ENCODE results near the gene EPHB6. TPM values are rescaled to one million over a fixed set of nuclear protein-coding genes. Genes with fewer than 3 reads are reported as not detected.

Gene EPHB6
- total RNA-seq, 4 donors from 2014 or later, result 3.3 to 10.5 (median 5.5) TPM

DNA sequence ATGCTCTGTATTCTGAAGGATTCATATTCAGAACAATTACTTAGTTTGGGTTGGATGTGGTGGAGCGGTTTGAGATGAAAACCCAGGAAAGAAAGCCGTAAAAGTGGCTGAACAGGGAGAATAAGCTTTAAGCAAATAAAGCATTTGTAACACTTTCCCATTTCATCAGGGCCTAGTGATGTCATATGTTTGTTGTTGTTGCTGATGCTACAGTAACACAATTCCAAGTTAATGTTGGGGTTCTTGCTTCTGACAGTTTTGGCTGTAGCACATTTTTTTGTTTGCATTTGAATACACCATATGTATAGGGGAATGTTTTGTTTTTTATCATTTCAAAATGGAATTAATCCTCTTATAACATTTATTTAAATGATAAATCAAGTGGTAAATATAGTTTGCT, 40.4 kb upstream of the EPHB6 start:
- peaks cover 0 to 56% (median 8%) of the 10 kb centered on the region in 4 donors for H3K27me3 ChIP-seq
- 67% methylated on average over 2 of the region's 2 CpGs for WGBS
- H3K4me1 ChIP-seq, result no peaks in the 10 kb centered on the region
- no peak overlapping the region for H3K27ac ChIP-seq (replicated peaks in 1 of 4)
- no peaks in the 10 kb centered on the region for H3K36me3 ChIP-seq
- TF ChIP-seq POLR2A (IDR thresholded peaks at IDR 0.05; ENCODE audit: low read depth) (no peak), POLR2AphosphoS5 (IDR thresholded peaks at IDR 0.05) (no peak)
- TF ChIP-seq, protein P1, sequence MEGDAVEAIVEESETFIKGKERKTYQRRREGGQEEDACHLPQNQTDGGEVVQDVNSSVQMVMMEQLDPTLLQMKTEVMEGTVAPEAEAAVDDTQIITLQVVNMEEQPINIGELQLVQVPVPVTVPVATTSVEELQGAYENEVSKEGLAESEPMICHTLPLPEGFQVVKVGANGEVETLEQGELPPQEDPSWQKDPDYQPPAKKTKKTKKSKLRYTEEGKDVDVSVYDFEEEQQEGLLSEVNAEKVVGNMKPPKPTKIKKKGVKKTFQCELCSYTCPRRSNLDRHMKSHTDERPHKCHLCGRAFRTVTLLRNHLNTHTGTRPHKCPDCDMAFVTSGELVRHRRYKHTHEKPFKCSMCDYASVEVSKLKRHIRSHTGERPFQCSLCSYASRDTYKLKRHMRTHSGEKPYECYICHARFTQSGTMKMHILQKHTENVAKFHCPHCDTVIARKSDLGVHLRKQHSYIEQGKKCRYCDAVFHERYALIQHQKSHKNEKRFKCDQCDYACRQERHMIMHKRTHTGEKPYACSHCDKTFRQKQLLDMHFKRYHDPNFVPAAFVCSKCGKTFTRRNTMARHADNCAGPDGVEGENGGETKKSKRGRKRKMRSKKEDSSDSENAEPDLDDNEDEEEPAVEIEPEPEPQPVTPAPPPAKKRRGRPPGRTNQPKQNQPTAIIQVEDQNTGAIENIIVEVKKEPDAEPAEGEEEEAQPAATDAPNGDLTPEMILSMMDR (IDR thresholded peaks at IDR 0.05), result no peak
- DNase-seq (ENCODE audit: extremely low spot score), result no peak
- intact Hi-C loops (cut with DNase I), result no loop called here
- no peak overlapping the region for H3K4me3 ChIP-seq
- no peaks in the 10 kb centered on the region for H3K9me3 ChIP-seq

DNA sequence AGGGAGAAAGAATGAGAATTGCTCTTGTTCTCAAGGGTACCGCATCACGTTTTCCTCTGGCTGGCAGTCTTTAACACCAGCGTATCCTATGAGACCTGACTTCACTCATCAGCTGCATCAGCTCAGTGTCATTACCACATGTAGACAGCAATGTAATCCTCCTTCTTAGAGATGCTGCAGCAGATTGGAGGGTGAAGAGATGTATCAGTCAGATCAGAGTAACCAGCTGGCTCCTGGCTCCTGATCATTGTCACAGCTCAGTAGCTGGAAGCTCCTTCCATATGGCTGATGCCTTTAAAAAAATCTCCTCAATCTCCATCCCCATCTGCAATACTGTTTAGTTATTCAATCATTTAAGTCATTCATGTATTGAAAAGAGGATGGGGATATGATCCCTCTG, 39.7 kb upstream of the EPHB6 start:
- no peak overlapping the region for H3K27ac ChIP-seq (replicated peaks in 1 of 4)
- no peak for DNase-seq (ENCODE audit: extremely low spot score)
- no peak overlapping the region for H3K4me3 ChIP-seq
- 64% methylated on average over 3 of the region's 3 CpGs for WGBS
- TF ChIP-seq, protein P1 (IDR thresholded peaks at IDR 0.05), result no peak
- intact Hi-C loops (cut with DNase I), result no loop called here
- H3K9me3 ChIP-seq, result no peaks in the 10 kb centered on the region
- H3K4me1 ChIP-seq, result no peaks in the 10 kb centered on the region
- H3K27me3 ChIP-seq, result peaks cover 0 to 56% (median 8%) of the 10 kb centered on the region in 4 donors
- no peaks in the 10 kb centered on the region for H3K36me3 ChIP-seq

DNA sequence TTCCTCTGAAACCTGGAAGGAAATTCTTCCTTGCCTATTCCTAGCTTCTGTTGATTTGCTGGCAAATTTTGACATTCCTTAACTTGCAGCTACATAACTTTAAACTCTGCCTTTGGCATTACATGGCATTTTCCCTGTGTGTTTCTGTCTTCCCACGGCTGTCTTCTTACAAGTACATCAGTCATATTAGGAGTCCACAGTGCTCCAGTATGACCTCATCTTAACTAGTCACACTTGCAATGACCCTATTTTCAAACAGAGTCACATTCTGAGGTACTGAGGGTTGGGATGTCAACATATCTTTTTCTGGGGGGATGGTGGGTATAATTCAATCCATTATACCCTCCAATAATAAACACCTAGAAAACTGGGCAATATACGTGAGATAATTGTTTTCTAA, 37.4 kb upstream of the EPHB6 start:
- H3K27me3 ChIP-seq, result peaks cover 0 to 38% (median 4%) of the 10 kb centered on the region in 4 donors
- H3K4me3 ChIP-seq, result no peak overlapping the region
- DNase-seq (ENCODE audit: extremely low spot score), result no peak
- TF ChIP-seq POLR2AphosphoS5 (IDR thresholded peaks at IDR 0.05) (no peak), EP300 (IDR thresholded peaks at IDR 0.05) (no peak), POLR2A (IDR thresholded peaks at IDR 0.05; ENCODE audit: low read depth) (no peak)
- TF ChIP-seq, protein P1 (IDR thresholded peaks at IDR 0.05), result no peak
- H3K36me3 ChIP-seq, result no peaks in the 10 kb centered on the region
- intact Hi-C loops (cut with DNase I), result no loop called here
- WGBS, result 65% methylated on average over 2 of the region's 2 CpGs
- H3K27ac ChIP-seq (replicated peaks in 1 of 4), result no peak overlapping the region
- no peaks in the 10 kb centered on the region for H3K4me1 ChIP-seq
- H3K9me3 ChIP-seq, result no peaks in the 10 kb centered on the region

DNA sequence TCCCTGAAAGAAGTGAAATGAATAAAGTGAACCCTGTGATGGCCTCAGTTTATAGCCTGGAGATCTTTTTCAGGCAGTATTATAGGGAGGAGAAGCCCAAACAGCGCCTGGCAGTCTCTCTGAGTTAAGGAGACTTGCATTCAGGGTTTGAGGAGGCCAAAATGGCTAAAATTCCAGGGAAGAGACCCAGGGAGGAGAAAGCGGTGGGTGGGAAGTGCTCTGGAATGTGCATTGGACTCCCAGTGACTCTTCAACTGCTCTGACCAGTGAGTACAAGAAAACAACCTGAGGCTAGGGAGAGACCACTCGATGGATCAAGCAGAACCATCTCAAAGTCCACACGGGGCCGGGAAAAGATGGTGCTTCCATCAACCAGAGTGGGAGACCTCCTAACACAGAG, 35.3 kb upstream of the EPHB6 start:
- no peak overlapping the region for H3K27ac ChIP-seq (replicated peaks in 1 of 4)
- TF ChIP-seq EP300 (IDR thresholded peaks at IDR 0.05) (no peak), POLR2A (IDR thresholded peaks at IDR 0.05; ENCODE audit: low read depth) (no peak), POLR2AphosphoS5 (IDR thresholded peaks at IDR 0.05) (no peak)
- TF ChIP-seq, protein P1 (IDR thresholded peaks at IDR 0.05), result no peak
- no peak for DNase-seq (ENCODE audit: extremely low spot score)
- no peak overlapping the region for H3K4me3 ChIP-seq
- intact Hi-C loops (cut with DNase I), result no loop called here
- peaks cover 0 to under 1% (median 0%) of the 10 kb centered on the region in 4 donors for H3K9me3 ChIP-seq
- H3K27me3 ChIP-seq, result peaks cover 0 to 25% (median 0%) of the 10 kb centered on the region in 4 donors
- 84% methylated on average over 5 of the region's 5 CpGs for WGBS
- no peaks in the 10 kb centered on the region for H3K36me3 ChIP-seq
- H3K4me1 ChIP-seq, result no peaks in the 10 kb centered on the region

DNA sequence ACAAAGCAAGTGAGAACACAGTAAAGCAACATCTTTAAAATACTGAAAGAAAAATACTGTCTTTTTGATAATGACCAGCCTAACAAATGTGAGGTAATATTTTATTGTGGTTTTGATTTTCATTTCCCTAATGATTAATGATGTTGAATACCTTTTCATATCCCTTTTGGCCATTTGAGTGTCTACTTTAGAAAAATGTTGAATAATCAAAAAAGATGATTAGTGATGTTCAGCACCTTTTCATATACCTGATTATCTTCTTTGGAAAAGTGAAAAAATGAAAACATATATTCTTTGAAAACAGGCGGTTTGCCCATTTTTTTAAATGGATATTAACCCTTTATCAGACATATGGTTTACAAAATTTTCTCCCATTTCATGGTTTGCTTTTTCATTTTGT, 32.2 kb upstream of the EPHB6 start:
- Histone ChIP-seq H3K4me3 (no peak overlapping the region), H3K27ac (replicated peaks in 1 of 4) (no peak overlapping the region), H3K4me1 (no peaks in the 10 kb centered on the region), H3K9me3 (peaks cover 0 to 7% (median 0%) of the 10 kb centered on the region in 4 donors), H3K27me3 (peaks cover 0 to 12% (median 0%) of the 10 kb centered on the region in 4 donors), H3K36me3 (no peaks in the 10 kb centered on the region)
- 2% methylated on average over 1 of the region's 1 CpG for WGBS
- no peak for TF ChIP-seq EP300 (IDR thresholded peaks at IDR 0.05)
- TF ChIP-seq POLR2AphosphoS5 (IDR thresholded peaks at IDR 0.05), result no peak
- TF ChIP-seq, protein P1 (IDR thresholded peaks at IDR 0.05), result no peak
- TF ChIP-seq POLR2A (IDR thresholded peaks at IDR 0.05; ENCODE audit: low read depth), result no peak
- intact Hi-C loops (cut with DNase I), result no loop called here
- DNase-seq (ENCODE audit: extremely low spot score), result no peak
